MCF 10A (cell line): Measurements from ENCODE around the gene RERE. TPM values are rescaled to one million over a fixed set of nuclear protein-coding genes. Genes with fewer than 3 reads are reported as not detected.
A peak's percentile ranks its signal among the peaks of the same experiment; 100 is the strongest.

Experiments used
- BruUV-seq: library from RNA; stranded (reverse); fragments of 400-500 nt; replicated peaks from 2 replicates; lab custom pipeline; 2021; lab: Mats Ljungman, UMichigan
- CTCF ChIA-PET: fragments of 300-600 bp; sonication (Branson Sonifier 250); formaldehyde crosslinking; extraction: SDS; loops from one replicate; lab custom pipeline; 2021; ENCODE audit warnings: antibody characterized with exemption, inconsistent platforms; lab: Yijun Ruan, JAX
- POLR2A ChIA-PET: fragments of 300-600, 350-650 bp; sonication (Branson Sonifier 250); formaldehyde crosslinking; extraction: SDS; loops from one replicate; lab custom pipeline; 2020; ENCODE audit warnings: antibody characterized with exemption, inconsistent platforms; lab: Yijun Ruan, JAX
- DNase-seq: peaks from one replicate; pipeline ENCODE4 v3.0.0-alpha.2; 2018; ENCODE audit not compliant: unreplicated experiment
- H3K27ac Mint-ChIP-seq: one replicate; pipeline ENCODE4 v1.8.0; 2022; ENCODE audit warnings: mild to moderate bottlenecking, low read depth, mixed read lengths; ENCODE audit not compliant: unreplicated experiment
- H3K27me3 Mint-ChIP-seq: one replicate; pipeline ENCODE4 v1.8.0; 2022; ENCODE audit warnings: mixed read lengths; ENCODE audit not compliant: insufficient read depth, unreplicated experiment
- H3K36me3 Mint-ChIP-seq: one replicate; pipeline ENCODE4 v1.8.0; 2022; ENCODE audit warnings: mild to moderate bottlenecking, moderate library complexity, mixed read lengths; ENCODE audit not compliant: insufficient read depth, unreplicated experiment
- H3K4me1 Mint-ChIP-seq: one replicate; pipeline ENCODE4 v1.8.0; 2022; ENCODE audit warnings: mixed read lengths; ENCODE audit not compliant: insufficient read depth, unreplicated experiment
- H3K4me3 Mint-ChIP-seq: one replicate; pipeline ENCODE4 v1.8.0; 2022; ENCODE audit warnings: mild to moderate bottlenecking, moderate library complexity, mixed read lengths; ENCODE audit not compliant: unreplicated experiment
- H3K9me3 Mint-ChIP-seq: one replicate; pipeline ENCODE4 v1.8.0; 2022; ENCODE audit warnings: mixed read lengths; ENCODE audit not compliant: unreplicated experiment
- CTCF ChIP-seq: fragments of 200-600 bp; IDR thresholded peaks from one replicate; pipeline ENCODE4 v1.8.0; 2022; ENCODE audit warnings: antibody characterized with exemption, mild to moderate bottlenecking; ENCODE audit not compliant: unreplicated experiment
- intact Hi-C: fragments of 100-400 bp; cut with micrococcal nuclease; formaldehyde crosslinking; loops from 2 replicates; pipeline ENCODE4 v1.14.1; 2022
- total RNA-seq: library from RNA; stranded (reverse); gene quantifications from 2 replicates; pipeline ENCODE4 v1.2.3, GENCODE V29; 2022

The RERE gene
- total RNA-seq, 1 experiment from 2014 or later = 48.4 TPM

- H3K4me1 Mint-ChIP-seq = peaks cover 44% of the 10 kb centered on the region
- ChIA-PET CTCF (interaction anchor here (0.6 to 6.3 kb wide), 13 partner anchors 9 to 323 kb away, joined by 3 to 61 read pairs (median 4); no protein-coding TSS in a partner anchor), POLR2A (interaction anchor here (0.5 to 4.8 kb wide), 14 partner anchors 10 to 356 kb away, joined by 3 to 52 read pairs (median 4); no protein-coding TSS in a partner anchor)
- no TSS peak for BruUV-seq
- peak overlapping the region; percentile 80 for H3K27ac Mint-ChIP-seq
- no peaks in the 10 kb centered on the region for H3K9me3 Mint-ChIP-seq
- no peaks in the 10 kb centered on the region for H3K36me3 Mint-ChIP-seq
- peak overlapping the region; percentile 4 for H3K4me3 Mint-ChIP-seq
- DNase-seq = no peak
- TF ChIP-seq CTCF = no peak
- no peaks in the 10 kb centered on the region for H3K27me3 Mint-ChIP-seq
- intact Hi-C loops = no loop called here
Measured at GRCh38 chr1:8670371-8670818, 147.0 kb downstream of the RERE start.

GRCh38 chr1:8669606-8670335, 147.7 kb downstream of the RERE start:
- no TSS peak for BruUV-seq
- no peak for TF ChIP-seq CTCF
- DNase-seq = no peak
- Mint-ChIP-seq H3K4me1 (peaks cover 39% of the 10 kb centered on the region), H3K27me3 (no peaks in the 10 kb centered on the region), H3K36me3 (no peaks in the 10 kb centered on the region), H3K9me3 (no peaks in the 10 kb centered on the region), H3K27ac (peak overlapping the region; percentile 80), H3K4me3 (no peak overlapping the region)
- intact Hi-C loops = no loop called here
- CTCF ChIA-PET = interaction anchor here (0.7 to 6.3 kb wide), 16 partner anchors 9 to 322 kb away, joined by 3 to 61 read pairs (median 4); no protein-coding TSS in a partner anchor
- POLR2A ChIA-PET = interaction anchor here (0.6 to 4.8 kb wide), 10 partner anchors 10 to 190 kb away, joined by 3 to 52 read pairs (median 6); no protein-coding TSS in a partner anchor

GRCh38 chr1:8667869-8668594, 149.4 kb downstream of the RERE start:
- no TSS peak for BruUV-seq
- H3K4me1 Mint-ChIP-seq = peaks cover 34% of the 10 kb centered on the region
- H3K27me3 Mint-ChIP-seq = no peaks in the 10 kb centered on the region
- POLR2A ChIA-PET = interaction anchor here (4.8 kb wide), 1 partner anchor 12 kb away, joined by 39 read pairs; no protein-coding TSS in a partner anchor
- CTCF ChIA-PET = no interaction called here
- H3K4me3 Mint-ChIP-seq = no peak overlapping the region
- H3K36me3 Mint-ChIP-seq = no peaks in the 10 kb centered on the region
- no peaks in the 10 kb centered on the region for H3K9me3 Mint-ChIP-seq
- peak; percentile 68 for DNase-seq
- TF ChIP-seq CTCF = no peak
- no peak overlapping the region for H3K27ac Mint-ChIP-seq
- intact Hi-C loops = no loop called here
